K562 (cell line): ENCODE data around the gene ANKLE2. TPM values are rescaled to one million over a fixed set of nuclear protein-coding genes. Genes with fewer than 3 reads are reported as not detected.

ENCODE experiments used
- ATAC-seq: fragments of 200-7000 bp; cut with Tn5 transposase; 3 replicates; pipeline ENCODE4 v1.9.1; 2020; ENCODE audit warnings: moderate library complexity
- BruUV-seq: library from RNA; stranded (reverse); fragments of 400-500 nt; replicated peaks from 2 replicates; lab custom pipeline; 2021; lab: Mats Ljungman, UMichigan
- CTCF ChIA-PET: fragments of 300-600 bp; formaldehyde crosslinking; extraction: SDS; loops from one replicate; lab custom pipeline; 2021; ENCODE audit warnings: low intra/inter-chr PET ratio; lab: Yijun Ruan, JAX
- POLR2A ChIA-PET: fragments of 300-600, 350-650 bp; sonication (Branson Sonifier 250); formaldehyde crosslinking; extraction: SDS; loops from one replicate; lab custom pipeline; 2021; ENCODE audit warnings: antibody characterized with exemption, inconsistent platforms; lab: Yijun Ruan, JAX
- DNase-seq, 4 experiments: peaks; one replicate each; pipeline versions ENCODE4 v3.0.0 to v3.0.0-alpha.2; 2011 to 2018; ENCODE audit warnings: low spot score in 3 of 4, mixed read lengths in 3 of 4; ENCODE audit errors: extremely low read depth in 1 of 4
- FAIRE-seq: peaks from 2 replicates; lab custom pipeline; 2011; peaks lifted over from hg19 to GRCh38; lab: Jason Lieb, UNC
- H2AFZ ChIP-seq: 2 replicates; pipeline ENCODE4 v1.6.0; 2011; ENCODE audit warnings: low read depth, low read length, control low read depth, inconsistent platforms
- H3K27ac ChIP-seq: fragments of 200-600 bp; 3 replicates; pipeline ENCODE4 v1.8.0; 2011; ENCODE audit warnings: low read depth, mild to moderate bottlenecking, control low read depth, inconsistent platforms, low read length, moderate library complexity, mixed read lengths; ENCODE audit errors: extremely low read depth
- H3K27me3 ChIP-seq, 2 experiments: fragments of 300-600 bp in 1 of 2; 2 replicates in 1 of 2; 3 replicates in 1 of 2; pipeline versions ENCODE4 v1.6.0 to v1.8.0; 2011; ENCODE audit warnings: inconsistent platforms in 2 of 2, low read length in 2 of 2, mild to moderate bottlenecking in 1 of 2, mixed read lengths in 1 of 2, moderate library complexity in 1 of 2; ENCODE audit not compliant: control insufficient read depth in 2 of 2, insufficient read depth in 2 of 2
- H3K36me3 ChIP-seq: fragments of 300-600 bp; 3 replicates; pipeline ENCODE4 v1.8.0; 2011; ENCODE audit warnings: mild to moderate bottlenecking, low read length, inconsistent platforms; ENCODE audit not compliant: control insufficient read depth, insufficient read depth
- H3K4me1 ChIP-seq, 2 experiments: fragments of 200-600 bp in 1 of 2; replicated peaks in 1 of 2; 2 replicates in 1 of 2; 3 replicates in 1 of 2; pipeline versions ENCODE4 v1.5.1 to v1.8.0; 2011; ENCODE audit warnings: inconsistent platforms in 2 of 2, low read length in 2 of 2, mild to moderate bottlenecking in 1 of 2, mixed read lengths in 1 of 2, moderate library complexity in 1 of 2; ENCODE audit not compliant: control insufficient read depth in 2 of 2, insufficient read depth in 2 of 2
- H3K4me2 ChIP-seq: 2 replicates; pipeline ENCODE4 v1.6.1; 2011; ENCODE audit warnings: low read length, control low read depth, inconsistent platforms, mixed read lengths; ENCODE audit not compliant: insufficient read depth
- H3K4me3 ChIP-seq: fragments of 200-600 bp; sonication (generic), shearing (Covaris generic); 2 replicates; pipeline ENCODE4 v1.5.1; 2016; ENCODE audit warnings: control low read depth, inconsistent platforms
- H3K79me2 ChIP-seq: fragments of 200-600 bp; 3 replicates; pipeline ENCODE4 v1.8.0; 2011; ENCODE audit warnings: low read length, inconsistent platforms; ENCODE audit not compliant: control insufficient read depth, insufficient read depth
- H3K9ac ChIP-seq, 2 experiments: 2 replicates each; pipeline versions ENCODE4 v1.6.0 to v1.6.1; 2011; ENCODE audit warnings: low read depth in 2 of 2, low read length in 2 of 2, control low read depth in 1 of 2, inconsistent platforms in 1 of 2, mild to moderate bottlenecking in 1 of 2, mixed read lengths in 1 of 2; ENCODE audit not compliant: insufficient read depth in 1 of 2
- H3K9me1 ChIP-seq: one replicate; pipeline ENCODE4 v1.6.0; 2011; ENCODE audit warnings: inconsistent platforms, mild to moderate bottlenecking, low read length, moderate library complexity; ENCODE audit not compliant: control insufficient read depth, insufficient read depth
- H3K9me3 ChIP-seq: replicated peaks from 2 replicates; pipeline ENCODE4 v1.5.1; 2011; ENCODE audit warnings: low read depth, low read length, inconsistent platforms; ENCODE audit not compliant: control insufficient read depth, insufficient read depth
- H4K20me1 ChIP-seq: replicated peaks from 2 replicates; pipeline ENCODE4 v1.6.1; 2011; ENCODE audit warnings: low read length, inconsistent platforms, mixed read lengths; ENCODE audit not compliant: control insufficient read depth, insufficient read depth
- CHD4 ChIP-seq: fragments of 200-600 bp; sonication (generic); IDR thresholded peaks from 3 replicates; pipeline ENCODE4 v1.6.1; 2012; ENCODE audit warnings: low read depth, mild to moderate bottlenecking, mixed read lengths, low read length, inconsistent platforms; ENCODE audit not compliant: insufficient read depth, insufficient replicate concordance, poor library complexity, severe bottlenecking
- HDAC3 ChIP-seq: fragments of 450-650 bp; IDR thresholded peaks from 2 replicates; pipeline ENCODE4 v1.6.1; 2018; ENCODE audit warnings: borderline replicate concordance, mild to moderate bottlenecking, moderate library complexity; ENCODE audit not compliant: partially characterized antibody
- HMGN3 ChIP-seq: IDR thresholded peaks from 2 replicates; pipeline ENCODE4 v1.6.1; 2011; ENCODE audit warnings: borderline replicate concordance, low read depth, mild to moderate bottlenecking, mixed read lengths, low read length; ENCODE audit not compliant: insufficient read length; ENCODE audit errors: extremely low read depth
- KDM2B ChIP-seq: fragments of 250-450 bp; sonication (Bioruptor Pico); IDR thresholded peaks from 2 replicates; pipeline ENCODE4 v1.8.0; 2021; ENCODE audit warnings: mild to moderate bottlenecking, moderate library complexity
- MAZ ChIP-seq, 2 experiments: fragments of 450-650 bp in 1 of 2; sonication (generic) in 1 of 2; formaldehyde crosslinking; IDR thresholded peaks in 1 of 2; conservative IDR thresholded peaks in 1 of 2; 2 replicates each; pipeline versions ENCODE4 v1.4.0 to v1.5.0; 2020; ENCODE audit warnings: mild to moderate bottlenecking in 1 of 2, missing genetic modification reagents in 1 of 2
- PHB ChIP-seq: fragments of 250-450 bp; sonication (Bioruptor Pico); IDR thresholded peaks from 2 replicates; pipeline ENCODE4 v1.5.0; 2021
- POLR2A ChIP-seq: fragments of 450-650 bp; conservative IDR thresholded peaks from 2 replicates; pipeline ENCODE4 v1.6.1; 2016
- POLR2G ChIP-seq: fragments of 200-400 bp; formaldehyde crosslinking; IDR thresholded peaks from 2 replicates; pipeline ENCODE4 v1.6.1; 2017; ENCODE audit warnings: low read depth, mild to moderate bottlenecking, antibody characterized with exemption, low read length, moderate library complexity
- POLR3A ChIP-seq: IDR thresholded peaks from 2 replicates; pipeline ENCODE4 v1.6.1; 2011; ENCODE audit warnings: borderline replicate concordance, mild to moderate bottlenecking, moderate library complexity; ENCODE audit not compliant: insufficient read length, insufficient read depth; ENCODE audit errors: extremely low read depth
- RBFOX2 ChIP-seq: fragments of 200-400 bp; formaldehyde crosslinking; IDR thresholded peaks from 2 replicates; pipeline ENCODE4 v1.6.1; 2017; ENCODE audit warnings: low read depth, mild to moderate bottlenecking, low read length, moderate library complexity
- SMAD1 ChIP-seq: fragments of 150-350 bp; IDR thresholded peaks from 2 replicates; pipeline ENCODE4 v1.6.1; 2014; ENCODE audit warnings: low read length, low read depth; ENCODE audit not compliant: partially characterized antibody
- SMAD2 ChIP-seq: fragments of 150-350 bp; IDR thresholded peaks from 2 replicates; pipeline ENCODE4 v1.6.1; 2014; ENCODE audit warnings: low read depth, mild to moderate bottlenecking, low read length
- ZNF668 ChIP-seq: fragments of 250-450 bp; sonication (Bioruptor Pico); IDR thresholded peaks from 2 replicates; pipeline ENCODE4 v1.8.0; 2022; ENCODE audit warnings: mild to moderate bottlenecking, inconsistent platforms
- ZNF696 ChIP-seq: fragments of 250-450 bp; sonication (Bioruptor Pico); conservative IDR thresholded peaks from 2 replicates; pipeline ENCODE4 v1.4.0; 2020; ENCODE audit warnings: mild to moderate bottlenecking, moderate library complexity
- WGBS: fragments of 100-300 bp; shearing (Covaris generic); methylation state at CpG from one replicate; pipeline ENCODE4 v1.1.6; 2016; ENCODE audit warnings: low coverage, mixed read lengths; ENCODE audit not compliant: insufficient coverage; ENCODE audit errors: missing lambda C conversion rate; 5-methylcytosine and 5-hydroxymethylcytosine counted together
- in situ Hi-C: fragments of 300-500 bp; cut with MboI; formaldehyde crosslinking; loops from 4 replicates; pipeline ENCODE4 v1.15.0; 2018; ENCODE audit warnings: inconsistent platforms, mixed read lengths
- intact Hi-C: fragments of 100-400 bp; cut with micrococcal nuclease; formaldehyde crosslinking; loops from 2 replicates; pipeline ENCODE4 v1.14.2; 2022
- polyA plus RNA-seq, 8 experiments: library from polyadenylated mRNA; depleted of rRNA in 4 of 8; stranded (reverse) in 5 of 8; unstranded in 3 of 8; fragments of >200 nt; fragmentation: Nextera tagmentation in 2 of 8; fragmentation: Illumina TruSeq in 1 of 8; extraction: Ambion mirVana in 2 of 8; extraction: Trizol in 1 of 8; gene quantifications; 2 replicates each; pipeline versions ENCODE4 v1.2.1 to v1.2.3, GENCODE V29; 2011 to 2014; ENCODE audit warnings: inconsistent platforms in 1 of 8, missing spikeins in 1 of 8
- total RNA-seq, 7 experiments: library from RNA; depleted of rRNA in 6 of 7; stranded (reverse); fragments of >200 nt in 6 of 7; fragmentation: Illumina TruSeq in 2 of 7; extraction: Trizol in 2 of 7; gene quantifications; 2 replicates each; pipeline versions ENCODE4 v1.2.1 to v1.2.3, GENCODE V29; 2011 to 2021; ENCODE audit warnings: low replicate concordance in 1 of 7
- TF ChIP-seq, protein P1 (sequence below), 2 experiments: fragments of 450-650 bp; IDR thresholded peaks; 2 replicates each; pipeline ENCODE4 v1.6.1; 2018; ENCODE audit warnings: mild to moderate bottlenecking in 2 of 2, low read depth in 1 of 2; ENCODE audit not compliant: partially characterized antibody in 2 of 2

Gene ANKLE2
- total and polyA plus RNA-seq, 9 of the 15 experiments (the other 6 are each of a cell fraction or from before 2014, with no cell fraction given): 3.2 to 57.7 (median 45.6) TPM

DNA sequence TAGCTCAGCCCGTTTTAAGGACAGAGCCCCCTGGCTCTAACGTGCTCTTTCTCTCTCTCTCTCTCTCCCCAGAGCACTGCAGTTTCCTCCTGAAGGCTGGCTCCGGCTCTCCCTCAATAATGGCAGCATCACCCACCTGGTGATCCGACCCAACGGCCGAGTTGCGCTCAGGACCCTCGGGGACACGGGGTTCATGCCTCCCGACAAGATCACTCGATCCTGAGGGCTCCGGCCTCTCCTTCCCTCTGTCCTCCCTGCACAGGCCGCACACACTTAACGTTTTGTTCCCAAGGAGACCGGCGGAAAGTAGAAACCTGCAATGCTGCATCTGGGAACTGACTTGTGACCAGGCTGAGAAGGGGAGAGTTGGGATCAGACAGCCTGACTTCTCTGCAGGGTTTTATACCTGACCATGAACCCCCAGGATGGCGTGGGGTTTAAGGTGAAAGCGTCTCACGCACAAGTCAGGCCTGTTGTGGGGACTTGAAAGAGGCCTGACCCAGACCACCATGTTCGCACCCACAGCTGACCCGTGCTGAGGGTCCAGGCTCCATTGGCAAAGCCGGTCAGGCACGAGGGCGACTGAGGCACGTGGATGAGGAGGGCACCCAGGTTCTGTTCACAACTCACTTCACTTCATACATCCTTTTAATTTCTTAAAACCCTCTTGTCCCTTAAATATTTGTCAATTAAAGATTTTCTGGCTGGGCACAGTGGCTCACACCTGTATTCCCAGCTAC is 40.9 kb downstream of the ANKLE2 start:
- intact Hi-C loops: no loop called here
- peaks cover 0 to 18% of the 10 kb centered on the region in 2 experiments; a peak in 3 of 5 replicates for H3K4me1 ChIP-seq
- FAIRE-seq (no peak), DNase-seq (no peak), ATAC-seq (no peak)
- BruUV-seq: TSS peak; percentile 56
- POLR2A ChIA-PET: interaction anchor here (0.7 to 1.2 kb wide), 3 partner anchors 9 to 14 kb away, joined by 3 to 4 read pairs (median 3); no protein-coding TSS in a partner anchor
- no peak overlapping the region for H3K9ac ChIP-seq
- H3K79me2 ChIP-seq: no peaks in the 10 kb centered on the region; the same call in 2 of the 3 replicates
- no peak overlapping the region for H2AFZ ChIP-seq
- no peak overlapping the region for H3K27ac ChIP-seq
- no peaks in the 10 kb centered on the region; the same call in 1 of the 2 replicates for H4K20me1 ChIP-seq
- CTCF ChIA-PET: no interaction called here
- H3K9me1 ChIP-seq: peaks cover 5% of the 10 kb centered on the region
- no peaks in the 10 kb centered on the region for H3K27me3 ChIP-seq
- no peak overlapping the region for H3K4me2 ChIP-seq
- peaks cover 90% of the 10 kb centered on the region for H3K36me3 ChIP-seq
- in situ Hi-C loops: no loop called here
- no peaks in the 10 kb centered on the region for H3K9me3 ChIP-seq
- H3K4me3 ChIP-seq: no peak overlapping the region
- WGBS: 97% methylated on average over 13 of the region's 25 CpGs
- TF ChIP-seq CHD4: no peak
- no peak for TF ChIP-seq SMAD2
- TF ChIP-seq RBFOX2: 0 out of 2 replicates have a peak, but pooled peaks have one; percentile 14
- no peak for TF ChIP-seq MAZ (CRISPR knock-in tag; conservative IDR thresholded peaks at IDR 0.05 in 1 of 2, IDR thresholded peaks at IDR 0.05 in 1 of 2)
- peak; percentile 34; the same call in 1 of the 2 replicates for TF ChIP-seq POLR2G
- no peak for TF ChIP-seq POLR3A
- no peak for TF ChIP-seq HMGN3
- no peak for TF ChIP-seq KDM2B (CRISPR knock-in tag)
- peak; percentile 39; the same call in 1 of the 2 replicates for TF ChIP-seq POLR2A
- TF ChIP-seq ZNF668 (CRISPR knock-in tag): no peak
- TF ChIP-seq HDAC3: no peak
- TF ChIP-seq SMAD1: no peak
- TF ChIP-seq, protein P1, sequence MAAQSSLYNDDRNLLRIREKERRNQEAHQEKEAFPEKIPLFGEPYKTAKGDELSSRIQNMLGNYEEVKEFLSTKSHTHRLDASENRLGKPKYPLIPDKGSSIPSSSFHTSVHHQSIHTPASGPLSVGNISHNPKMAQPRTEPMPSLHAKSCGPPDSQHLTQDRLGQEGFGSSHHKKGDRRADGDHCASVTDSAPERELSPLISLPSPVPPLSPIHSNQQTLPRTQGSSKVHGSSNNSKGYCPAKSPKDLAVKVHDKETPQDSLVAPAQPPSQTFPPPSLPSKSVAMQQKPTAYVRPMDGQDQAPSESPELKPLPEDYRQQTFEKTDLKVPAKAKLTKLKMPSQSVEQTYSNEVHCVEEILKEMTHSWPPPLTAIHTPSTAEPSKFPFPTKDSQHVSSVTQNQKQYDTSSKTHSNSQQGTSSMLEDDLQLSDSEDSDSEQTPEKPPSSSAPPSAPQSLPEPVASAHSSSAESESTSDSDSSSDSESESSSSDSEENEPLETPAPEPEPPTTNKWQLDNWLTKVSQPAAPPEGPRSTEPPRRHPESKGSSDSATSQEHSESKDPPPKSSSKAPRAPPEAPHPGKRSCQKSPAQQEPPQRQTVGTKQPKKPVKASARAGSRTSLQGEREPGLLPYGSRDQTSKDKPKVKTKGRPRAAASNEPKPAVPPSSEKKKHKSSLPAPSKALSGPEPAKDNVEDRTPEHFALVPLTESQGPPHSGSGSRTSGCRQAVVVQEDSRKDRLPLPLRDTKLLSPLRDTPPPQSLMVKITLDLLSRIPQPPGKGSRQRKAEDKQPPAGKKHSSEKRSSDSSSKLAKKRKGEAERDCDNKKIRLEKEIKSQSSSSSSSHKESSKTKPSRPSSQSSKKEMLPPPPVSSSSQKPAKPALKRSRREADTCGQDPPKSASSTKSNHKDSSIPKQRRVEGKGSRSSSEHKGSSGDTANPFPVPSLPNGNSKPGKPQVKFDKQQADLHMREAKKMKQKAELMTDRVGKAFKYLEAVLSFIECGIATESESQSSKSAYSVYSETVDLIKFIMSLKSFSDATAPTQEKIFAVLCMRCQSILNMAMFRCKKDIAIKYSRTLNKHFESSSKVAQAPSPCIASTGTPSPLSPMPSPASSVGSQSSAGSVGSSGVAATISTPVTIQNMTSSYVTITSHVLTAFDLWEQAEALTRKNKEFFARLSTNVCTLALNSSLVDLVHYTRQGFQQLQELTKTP (IDR thresholded peaks at IDR 0.05; ENCODE audit: low read depth in 1 of 2, partially characterized antibody in 2 of 2): no peak
- no peak for TF ChIP-seq PHB (CRISPR knock-in tag)
- no peak for TF ChIP-seq ZNF696 (CRISPR knock-in tag)
